ENCODE results near the gene RASSF10. TPM values are rescaled to one million over a fixed set of nuclear protein-coding genes. Genes with fewer than 3 reads are reported as not detected.

The RASSF10 gene
- total RNA-seq, 2 donors from 2014 or later, result 29.1 to 30.8 TPM

- H3K36me3 ChIP-seq (ENCODE audit: control insufficient read depth, insufficient read depth, low read length), result no peaks in the 10 kb centered on the region
- Mint-ChIP-seq H3K27ac (no peak overlapping the region), H3K4me3 (no peak overlapping the region), H3K36me3 (ENCODE audit: low read depth) (no peaks in the 10 kb centered on the region), H3K27me3 (ENCODE audit: insufficient read depth) (peaks cover 5% of the 10 kb centered on the region), H3K4me1 (peaks cover 9% of the 10 kb centered on the region), H3K9me3 (no peaks in the 10 kb centered on the region)
- no peak overlapping the region for H3K9ac ChIP-seq (ENCODE audit: extremely low read depth, low read length, poor library complexity, severe bottlenecking)
- H3K4me1 ChIP-seq (ENCODE audit: control insufficient read depth, insufficient read depth, low read length), result peaks cover 3% of the 10 kb centered on the region
- DNase-seq, result no peak
- no peak overlapping the region for H3K27ac ChIP-seq (ENCODE audit: low read depth, low read length)
- H3K9me3 ChIP-seq (ENCODE audit: control insufficient read depth, low read length), result no peaks in the 10 kb centered on the region
- no peak for TF ChIP-seq CTCF (conservative IDR thresholded peaks at IDR 0.05)
- H3K27me3 ChIP-seq (ENCODE audit: control insufficient read depth, insufficient read depth, low read length, poor library complexity, severe bottlenecking), result no peaks in the 10 kb centered on the region
- no peak overlapping the region for H3K4me3 ChIP-seq (ENCODE audit: low read length)
- WGBS, 2 experiments (ENCODE audit: insufficient coverage in 1 of 2, insufficient read length in 1 of 2), result 84% methylated on average over 1 of the region's 1 CpG; no CpG with 5 or more reads in 1 of the 2 experiments
Measured at GRCh38 chr11:12971955-12972354, 37.2 kb upstream of the RASSF10 start.

- Mint-ChIP-seq H3K36me3 (ENCODE audit: low read depth) (no peaks in the 10 kb centered on the region), H3K4me3 (no peak overlapping the region), H3K4me1 (peaks cover 1% of the 10 kb centered on the region), H3K27ac (no peak overlapping the region), H3K27me3 (ENCODE audit: insufficient read depth) (peaks cover 2% of the 10 kb centered on the region), H3K9me3 (no peaks in the 10 kb centered on the region)
- WGBS, 2 experiments (ENCODE audit: insufficient coverage in 1 of 2, insufficient read length in 1 of 2), result 100% methylated on average over 1 of the region's 1 CpG
- no peaks in the 10 kb centered on the region for H3K27me3 ChIP-seq (ENCODE audit: control insufficient read depth, insufficient read depth, low read length, poor library complexity, severe bottlenecking)
- H3K27ac ChIP-seq (ENCODE audit: low read depth, low read length), result no peak overlapping the region
- H3K36me3 ChIP-seq (ENCODE audit: control insufficient read depth, insufficient read depth, low read length), result no peaks in the 10 kb centered on the region
- TF ChIP-seq CTCF (conservative IDR thresholded peaks at IDR 0.05), result no peak
- no peak for DNase-seq
- no peaks in the 10 kb centered on the region for H3K9me3 ChIP-seq (ENCODE audit: control insufficient read depth, low read length)
- peaks cover 2% of the 10 kb centered on the region for H3K4me1 ChIP-seq (ENCODE audit: control insufficient read depth, insufficient read depth, low read length)
- H3K4me3 ChIP-seq (ENCODE audit: low read length), result no peak overlapping the region
- no peak overlapping the region for H3K9ac ChIP-seq (ENCODE audit: extremely low read depth, low read length, poor library complexity, severe bottlenecking)
Measured at GRCh38 chr11:12973528-12974181, 35.5 kb upstream of the RASSF10 start.

GRCh38 chr11:12975195-12975594, 33.9 kb upstream of the RASSF10 start:
- Histone ChIP-seq H3K27me3 (ENCODE audit: control insufficient read depth, insufficient read depth, low read length, poor library complexity, severe bottlenecking) (no peaks in the 10 kb centered on the region), H3K36me3 (ENCODE audit: control insufficient read depth, insufficient read depth, low read length) (no peaks in the 10 kb centered on the region), H3K27ac (ENCODE audit: low read depth, low read length) (no peak overlapping the region), H3K9me3 (ENCODE audit: control insufficient read depth, low read length) (no peaks in the 10 kb centered on the region), H3K4me1 (ENCODE audit: control insufficient read depth, insufficient read depth, low read length) (peaks cover 3% of the 10 kb centered on the region), H3K4me3 (ENCODE audit: low read length) (no peak overlapping the region), H3K9ac (ENCODE audit: extremely low read depth, low read length, poor library complexity, severe bottlenecking) (no peak overlapping the region)
- 93% methylated on average over 2 of the region's 2 CpGs; no CpG with 5 or more reads in 1 of the 2 experiments for WGBS, 2 experiments (ENCODE audit: insufficient coverage in 1 of 2, insufficient read length in 1 of 2)
- Mint-ChIP-seq H3K27ac (no peak overlapping the region), H3K4me1 (peaks cover 8% of the 10 kb centered on the region), H3K9me3 (no peaks in the 10 kb centered on the region), H3K36me3 (ENCODE audit: low read depth) (no peaks in the 10 kb centered on the region), H3K4me3 (no peak overlapping the region), H3K27me3 (ENCODE audit: insufficient read depth) (peaks cover 2% of the 10 kb centered on the region)
- no peak for TF ChIP-seq CTCF (conservative IDR thresholded peaks at IDR 0.05)
- no peak for DNase-seq
